GM21528 (cell line): ENCODE data around the gene RPP25.
"Not testable (repeated sequence)": the region's sequence is repeated elsewhere in the genome, so short reads cannot be mapped to it uniquely, and the experiment has no call there.

Source experiments
- ATAC-seq: cut with Tn5 transposase; IDR thresholded peaks from one replicate; pipeline ENCODE4 v1.9.1; 2021; ENCODE audit warnings: mild to moderate bottlenecking, moderate library complexity; ENCODE audit not compliant: unreplicated experiment, low FRiP score

RPP25 gene

GRCh38 chr15:74928771-74929198 lies 27.8 kb downstream of the RPP25 start:
- ATAC-seq, result no peak

GRCh38 chr15:74924525-74924924 lies 32.0 kb downstream of the RPP25 start:
- ATAC-seq, result no peak

- ATAC-seq, result no peak
These were observed 36.1 kb downstream of the RPP25 start for GRCh38 chr15:74920456-74920855.

GRCh38 chr15:74917676-74918075 lies 38.9 kb downstream of the RPP25 start:
- ATAC-seq, result no peak

GRCh38 chr15:74913799-74914198 lies 42.8 kb downstream of the RPP25 start:
- ATAC-seq, result not testable (repeated sequence)

- no peak for ATAC-seq
These were observed 43.5 kb downstream of the RPP25 start for GRCh38 chr15:74913041-74913440.

GRCh38 chr15:74908635-74909034 lies 47.9 kb downstream of the RPP25 start:
- ATAC-seq, result no peak

GRCh38 chr15:74907163-74907870 lies 49.3 kb downstream of the RPP25 start:
- no peak for ATAC-seq

- peak; percentile 79 for ATAC-seq
These were observed 50.0 kb downstream of the RPP25 start, which contains the start of gene FAM219B for GRCh38 chr15:74906450-74907162. Gene FAM219B, minus strand, starts transcription at chr15:74906851. Its CDS starts 51 bp downstream, at chr15:74906800.

- ATAC-seq, result peak; percentile 15
These were observed 50.5 kb downstream of the RPP25 start for GRCh38 chr15:74906067-74906449.
